GM23248 (cell line): ENCODE data around the gene ITGB6.

Experiments
- EZH2 ChIP-seq: fragments of 200-600 bp; sonication (generic); IDR thresholded peaks from 2 replicates; pipeline ENCODE4 v1.6.1; 2018; ENCODE audit warnings: antibody characterized with exemption, mild to moderate bottlenecking; ENCODE audit not compliant: insufficient read depth, poor library complexity, severe bottlenecking
- EZH2phosphoT487 ChIP-seq: fragments of 200-600 bp; sonication (generic); IDR thresholded peaks from 2 replicates; pipeline ENCODE4 v1.6.1; 2018; ENCODE audit warnings: antibody characterized with exemption, moderate library complexity, mild to moderate bottlenecking, low read depth; ENCODE audit not compliant: insufficient read depth

- TF ChIP-seq EZH2: no peak
- TF ChIP-seq EZH2phosphoT487: no peak
Observed at GRCh38 chr2:160105366-160105765, 94.7 kb downstream of the ITGB6 start.
